Measurements from ENCODE around the gene PACSIN1.

PACSIN1 gene

GRCh38 chr6:34565722-34566137 lies 99.9 kb downstream of the PACSIN1 start:
- DNase-seq = no peak

- no peak for DNase-seq
Observed at GRCh38 chr6:34566830-34567546, 101.1 kb downstream of the PACSIN1 start.

DNA sequence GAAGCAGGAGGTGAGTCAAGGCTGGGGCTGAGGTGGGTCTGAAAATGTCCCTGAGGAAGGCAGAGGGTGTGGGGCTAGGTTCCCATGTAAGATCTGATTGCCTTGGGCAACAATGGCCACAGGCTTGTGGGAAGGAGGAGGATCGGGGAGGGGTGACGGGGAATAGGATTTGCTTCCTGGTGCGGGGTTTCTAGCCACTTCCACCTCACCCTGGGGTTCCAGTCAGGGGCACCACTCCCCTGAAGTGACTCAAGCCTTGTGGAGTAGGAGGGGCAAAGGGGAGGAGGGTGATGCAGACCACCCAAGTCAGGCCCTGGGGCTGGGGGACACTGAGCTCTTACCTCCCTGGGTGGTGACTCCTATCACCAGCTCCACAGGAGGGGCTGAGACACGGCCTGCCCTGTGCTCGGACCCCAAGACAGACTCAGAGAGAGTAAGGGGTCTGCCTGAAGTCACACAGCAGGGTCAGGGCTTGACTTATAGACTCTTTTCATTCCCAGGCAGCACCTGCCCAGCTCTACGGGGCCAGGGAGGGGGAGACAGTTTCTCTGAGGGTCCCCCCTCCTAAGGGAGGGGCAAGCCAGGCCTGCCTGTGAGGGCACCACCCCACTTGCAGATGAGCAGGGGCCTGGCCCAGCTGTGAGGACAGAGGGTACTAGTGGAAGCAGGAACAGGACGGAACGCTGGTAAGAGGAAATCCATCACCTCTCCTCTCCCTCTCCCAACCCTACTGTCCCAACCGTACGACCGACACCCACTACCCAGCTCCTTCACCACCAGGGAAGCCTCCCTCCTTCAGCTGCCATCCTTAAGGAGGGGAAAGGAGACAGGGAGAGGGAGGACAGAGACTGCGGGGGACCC lies 102.7 kb downstream of the PACSIN1 start:
- no peak for DNase-seq

GRCh38 chr6:34569361-34569973 lies 103.6 kb downstream of the PACSIN1 start:
- no peak for DNase-seq

- no peak for DNase-seq
Observed at GRCh38 chr6:34570066-34570833, 104.4 kb downstream of the PACSIN1 start.

GRCh38 chr6:34571388-34571787 lies 105.5 kb downstream of the PACSIN1 start:
- DNase-seq = no peak

DNA sequence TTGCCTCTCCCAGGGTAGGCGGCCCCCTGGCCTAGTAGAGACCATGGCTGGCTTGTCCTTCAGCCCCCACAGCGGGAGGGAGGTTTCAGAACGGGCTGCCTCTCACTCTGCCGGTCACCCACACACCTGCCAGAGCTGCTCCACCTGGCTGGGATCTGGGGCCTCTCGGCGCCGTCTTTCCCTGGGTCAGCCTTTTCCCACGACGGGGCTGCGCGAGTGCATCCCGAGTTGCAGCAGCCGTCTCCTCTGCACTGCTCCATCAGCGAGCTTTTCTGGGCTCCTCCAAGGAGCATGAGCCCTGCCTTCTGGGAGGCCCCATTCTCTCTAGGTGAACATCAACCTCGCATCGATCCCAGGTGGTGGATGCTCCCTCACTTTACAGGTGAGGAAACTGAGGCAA lies 106.1 kb downstream of the PACSIN1 start:
- no peak for DNase-seq

DNA sequence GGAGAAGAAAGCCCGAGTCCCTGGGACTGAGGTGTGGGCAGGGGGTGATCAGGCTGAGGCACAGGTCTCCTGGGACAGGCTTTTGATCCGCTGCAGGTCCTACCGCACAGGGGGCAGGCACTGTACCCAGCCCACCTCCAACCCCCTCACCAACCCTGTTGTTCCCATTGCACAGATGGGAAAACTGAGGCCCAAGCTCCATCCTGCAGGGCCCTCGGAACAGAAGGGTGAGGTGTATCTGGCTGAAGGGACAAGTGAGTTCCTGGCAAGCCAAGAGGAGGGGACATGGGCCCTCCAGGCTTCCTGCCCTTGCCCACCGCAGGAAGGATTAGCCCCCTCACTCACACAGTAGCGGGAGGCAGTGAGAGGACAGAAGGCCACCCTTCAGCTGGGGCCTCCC lies 106.7 kb downstream of the PACSIN1 start:
- no peak for DNase-seq

GRCh38 chr6:34573567-34574183 lies 107.8 kb downstream of the PACSIN1 start:
- DNase-seq = no peak

DNA sequence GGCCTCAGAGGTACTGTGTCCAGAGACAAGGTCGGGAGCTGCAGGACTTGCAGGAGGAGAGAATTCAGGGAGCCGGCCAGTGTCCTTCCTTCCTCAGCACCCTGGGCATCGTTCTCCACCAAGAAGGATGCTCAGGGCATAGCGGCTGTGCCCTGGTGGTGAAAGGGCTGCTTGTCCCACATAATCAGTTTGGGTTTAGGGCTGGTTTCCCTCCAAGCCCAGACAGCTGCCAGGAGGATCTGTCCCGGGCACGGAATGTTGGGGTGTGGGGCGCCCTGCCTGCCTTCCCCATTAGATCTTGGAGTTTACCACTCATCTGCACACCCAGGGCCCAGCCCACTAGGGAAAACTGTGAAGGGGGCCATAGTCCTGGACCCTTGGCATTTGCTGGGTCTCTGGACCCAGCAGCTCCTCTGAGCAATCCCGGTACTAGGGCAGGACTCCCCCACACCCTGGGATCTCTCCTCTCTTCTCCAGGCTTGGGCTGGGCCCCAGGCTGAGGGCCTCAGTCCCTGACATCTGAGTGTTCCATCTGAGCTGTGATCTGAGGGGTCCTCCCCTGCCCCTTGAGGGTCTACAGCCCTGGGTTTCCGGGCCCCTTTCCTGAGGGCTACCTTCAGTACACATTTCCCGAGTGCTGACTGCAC lies 108.9 kb downstream of the PACSIN1 start:
- no peak for DNase-seq

- DNase-seq = no peak
Observed at GRCh38 chr6:34575326-34575725, 109.5 kb downstream of the PACSIN1 start.

DNA sequence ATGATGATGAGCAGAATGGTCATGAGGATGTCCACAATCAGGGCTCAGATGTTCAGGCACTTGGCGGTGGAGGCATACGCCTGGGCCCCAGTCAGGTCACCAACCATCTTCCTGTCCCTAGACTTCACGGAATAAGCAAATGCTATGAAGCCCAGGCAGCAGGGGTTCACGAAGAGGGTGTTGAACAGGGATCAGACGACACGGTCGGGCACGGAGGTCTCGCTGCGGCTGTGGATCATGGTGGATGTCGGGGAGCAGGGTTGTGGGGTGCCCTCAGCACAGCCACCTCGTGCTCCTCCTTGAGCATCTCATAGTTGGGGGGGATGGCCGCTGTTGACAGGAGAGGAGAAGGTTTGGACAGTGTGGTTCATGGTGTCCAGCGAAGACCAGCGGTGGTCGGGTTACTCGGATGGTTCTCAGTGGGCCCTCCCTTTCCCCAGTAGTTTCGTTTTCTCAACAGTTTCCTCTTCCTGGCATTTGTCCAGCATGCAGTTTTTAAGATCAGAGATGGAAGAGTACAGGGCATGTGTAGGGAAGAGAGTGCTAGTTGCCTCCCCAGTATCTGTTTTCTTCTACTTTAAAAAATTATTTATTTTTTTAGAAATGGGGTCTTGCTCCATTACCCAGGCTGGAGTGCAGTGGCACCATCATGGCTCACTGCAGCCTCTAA lies 110.5 kb downstream of the PACSIN1 start:
- DNase-seq = no peak

- no peak for DNase-seq
Observed at GRCh38 chr6:34578445-34579262, 112.8 kb downstream of the PACSIN1 start.

DNA sequence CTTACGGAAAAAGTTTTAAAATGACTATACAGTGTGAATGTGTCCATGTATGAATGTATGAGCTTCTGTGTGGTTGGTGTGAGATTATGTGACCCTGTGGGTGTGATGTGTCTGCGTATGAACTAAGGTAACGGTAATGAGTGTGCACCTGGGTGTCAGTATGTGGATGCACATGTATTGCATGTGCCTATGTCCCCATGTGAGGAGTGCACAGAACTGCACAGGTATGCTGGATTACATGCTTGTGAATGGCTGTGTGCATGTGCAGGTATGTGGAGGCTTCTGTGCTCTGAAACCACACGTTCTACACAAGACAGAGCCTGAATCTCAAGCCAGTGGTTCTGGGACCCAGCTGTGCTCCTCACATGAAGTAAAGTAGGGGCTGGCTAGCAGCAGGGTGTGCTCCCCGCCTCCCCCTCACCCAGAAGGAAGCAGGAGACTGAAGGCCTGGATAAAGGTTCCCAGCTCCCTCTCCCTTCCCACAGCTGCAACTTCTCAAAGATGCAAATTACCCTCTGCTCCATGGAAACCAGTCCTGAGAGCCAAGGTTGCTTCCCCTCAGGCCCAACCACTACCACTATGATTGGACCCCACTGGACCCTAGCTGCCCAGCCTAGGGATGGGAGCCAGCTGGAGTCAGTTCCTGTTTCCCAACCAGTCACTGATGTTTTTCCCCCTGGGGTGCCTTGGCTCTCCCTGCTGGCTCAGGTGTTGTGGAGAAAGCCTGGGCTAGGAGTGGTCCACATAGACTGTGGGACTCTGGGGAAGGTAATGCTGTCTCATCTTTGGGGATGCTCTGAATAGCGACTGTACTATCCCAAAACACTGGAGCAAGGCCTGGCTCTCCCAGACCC lies 115.1 kb downstream of the PACSIN1 start:
- DNase-seq = no peak

DNA sequence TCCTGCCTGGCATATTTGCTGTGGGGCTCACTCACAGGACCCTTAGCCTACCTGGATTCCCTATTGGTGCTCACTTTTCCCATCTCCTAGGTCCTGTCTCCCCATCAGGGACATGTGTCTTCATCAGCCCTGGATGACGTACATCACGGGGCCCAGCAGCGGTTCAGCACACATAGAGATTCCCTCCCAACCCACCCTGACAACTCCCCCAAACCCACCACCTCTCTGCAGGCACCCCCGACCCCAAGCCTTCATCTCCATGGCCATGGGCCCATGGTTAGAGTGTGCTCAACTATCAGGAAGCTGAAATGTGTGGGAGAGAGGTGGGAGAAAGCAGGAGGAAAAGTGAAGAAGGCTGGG lies 115.7 kb downstream of the PACSIN1 start:
- DNase-seq = no peak

GRCh38 chr6:34583461-34583860 lies 117.6 kb downstream of the PACSIN1 start:
- DNase-seq = no peak

DNA sequence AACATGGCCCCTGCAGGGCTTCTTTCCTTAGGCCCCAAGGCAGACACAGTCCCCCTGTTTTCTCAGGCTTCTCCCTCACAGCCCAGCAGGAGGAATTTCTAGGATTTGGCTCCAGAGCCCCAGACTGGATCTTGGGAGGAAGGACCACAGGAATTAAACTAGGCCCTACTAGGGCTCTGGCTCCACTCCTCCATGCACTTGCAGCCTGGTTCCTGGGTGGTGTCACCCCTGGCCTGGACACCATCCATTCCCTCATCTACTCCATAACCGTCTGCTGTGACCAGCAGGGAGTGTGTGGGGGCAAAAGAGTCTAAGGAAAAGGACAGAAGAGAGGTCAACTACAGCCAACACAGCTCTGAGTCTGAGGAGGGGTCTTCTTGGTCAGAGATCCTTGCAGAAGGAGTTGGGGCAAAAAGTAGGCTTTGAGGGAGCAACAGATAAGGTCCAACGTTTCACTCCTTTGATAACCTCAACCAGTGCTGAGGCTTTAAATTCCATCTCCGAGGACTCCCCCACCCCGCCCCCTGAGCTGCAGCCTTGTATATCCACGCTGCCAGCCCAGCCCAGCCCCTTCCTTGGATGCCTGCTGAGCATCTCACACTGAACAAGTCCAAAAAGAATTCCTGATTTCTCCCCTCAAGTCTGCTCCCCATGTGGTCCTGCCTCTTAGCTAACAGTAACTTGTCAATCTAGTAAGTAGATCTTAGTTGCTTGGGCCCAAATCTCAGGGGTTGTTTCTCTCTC lies 118.2 kb downstream of the PACSIN1 start:
- no peak for DNase-seq

DNA sequence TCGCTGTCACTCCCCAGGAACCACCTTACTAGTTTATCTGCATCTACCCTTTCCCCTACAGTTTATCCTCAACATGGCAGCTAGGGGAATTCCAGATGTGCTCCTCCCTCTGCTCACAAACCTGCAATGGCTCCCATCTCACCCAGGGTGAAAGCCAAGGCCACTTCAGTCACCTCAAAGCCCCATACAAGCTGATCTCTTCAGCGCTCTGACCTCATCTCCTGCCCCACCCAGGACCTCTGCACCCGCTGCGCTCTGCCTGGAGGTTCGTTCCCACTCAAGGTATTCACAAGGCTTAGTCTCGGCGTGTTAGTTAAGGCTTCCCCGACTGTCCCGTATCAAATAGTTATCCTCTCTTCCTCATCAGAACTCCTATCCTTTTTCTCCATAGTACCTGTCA lies 118.8 kb downstream of the PACSIN1 start:
- no peak for DNase-seq
